HG02970 (cell line): ENCODE measurements around the gene LILRA6.
A peak's percentile ranks its signal among the peaks of the same experiment; 100 is the strongest.

Source experiments
- ATAC-seq: cut with Tn5 transposase; IDR thresholded peaks from one replicate; pipeline ENCODE4 v1.9.1; 2021; ENCODE audit warnings: mild to moderate bottlenecking, moderate library complexity, moderate number of reproducible peaks; ENCODE audit not compliant: unreplicated experiment, low FRiP score

LILRA6 gene

DNA sequence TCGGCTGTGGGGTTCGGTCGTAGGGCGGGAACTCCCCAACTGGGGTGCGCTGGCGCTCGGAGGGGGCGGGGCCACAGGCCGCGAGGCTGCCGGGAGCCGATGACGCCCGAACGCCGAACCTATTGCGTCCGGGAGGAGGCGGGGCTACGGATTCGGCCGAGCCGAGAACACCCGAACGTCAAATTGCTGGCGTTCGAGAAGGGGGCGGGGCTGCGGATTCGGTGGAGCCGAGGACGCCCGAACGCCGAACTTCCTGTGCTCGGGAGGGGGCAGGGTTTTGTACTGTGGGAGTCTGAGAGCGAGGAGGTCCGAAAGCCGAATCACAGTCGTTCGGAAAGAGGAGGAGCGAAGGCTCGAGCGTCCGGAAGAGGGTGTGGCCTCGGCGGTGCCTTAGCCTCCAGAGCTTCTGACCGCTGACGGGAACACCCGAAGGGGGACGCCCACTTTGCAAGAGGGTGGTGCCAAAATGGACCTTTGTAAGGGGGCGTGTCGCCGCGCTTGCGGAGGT, 52.0 kb downstream of the LILRA6 start:
- ATAC-seq: peak; percentile 47

DNA sequence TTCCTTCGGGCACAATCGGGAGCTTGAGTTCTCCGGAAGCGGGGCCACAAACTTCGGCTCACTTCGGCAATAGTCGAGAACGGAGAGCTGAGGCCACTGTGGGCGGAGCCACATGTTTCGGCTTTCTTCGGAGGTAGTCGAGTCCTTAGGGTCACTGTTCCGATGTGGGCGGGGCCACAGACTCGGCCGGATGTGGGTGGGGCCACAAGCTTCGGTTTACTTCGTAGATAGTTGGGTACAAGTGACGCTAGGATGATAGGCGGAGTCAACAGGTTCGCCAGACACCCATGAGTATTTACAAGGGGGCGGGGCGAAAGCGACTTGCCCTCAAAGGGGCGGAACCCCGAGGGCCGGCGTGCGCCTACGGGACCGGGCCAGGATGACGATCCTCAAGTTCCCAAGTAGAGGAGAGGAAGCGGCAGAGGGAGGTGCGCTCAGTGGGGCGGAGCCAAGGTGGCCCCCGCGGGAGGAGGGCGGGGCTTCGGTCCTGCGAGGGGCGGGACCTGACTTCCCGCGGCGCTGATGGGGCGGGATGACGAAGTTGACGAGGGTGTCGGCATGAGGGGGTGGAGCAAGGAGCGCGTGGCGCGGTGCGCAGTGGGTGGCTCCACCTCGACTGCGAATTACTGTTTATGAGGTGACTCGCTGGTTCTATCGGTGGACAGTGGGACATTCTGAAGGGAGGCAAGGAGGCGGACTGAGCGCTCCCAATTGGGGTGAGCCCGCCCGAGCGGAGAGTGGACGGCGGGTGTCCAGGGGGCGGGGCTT, 52.7 kb downstream of the LILRA6 start:
- ATAC-seq: peak; percentile 47

DNA sequence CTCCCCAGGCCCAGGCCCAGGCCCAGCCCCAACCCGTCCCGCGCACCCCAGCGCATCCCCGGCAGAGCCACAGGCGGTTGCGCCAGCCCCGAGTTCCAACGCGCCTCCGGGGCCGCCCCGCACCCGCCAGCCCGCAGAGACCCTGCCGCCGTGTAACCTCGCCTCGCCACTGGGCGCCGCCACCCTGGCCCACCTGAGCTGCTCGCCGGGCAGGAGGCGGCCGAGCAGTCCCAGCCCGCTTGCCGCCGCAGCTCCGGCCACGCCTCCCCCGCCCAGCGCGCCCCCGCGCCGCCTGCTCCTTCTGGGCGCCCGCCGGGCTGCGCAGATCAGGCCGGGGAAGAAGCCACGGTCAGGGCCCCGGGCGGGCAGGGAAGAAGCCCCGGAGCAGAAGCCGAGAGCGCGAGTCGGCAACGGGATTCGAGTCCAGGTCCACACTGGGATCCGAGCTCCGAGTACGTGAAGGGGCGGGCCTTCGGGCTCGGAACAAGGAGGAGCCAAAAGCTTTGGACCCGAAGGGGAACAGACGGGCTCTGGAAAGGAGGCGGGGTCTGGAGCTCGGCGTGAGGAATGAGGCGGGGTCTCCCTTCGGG, 53.4 kb downstream of the LILRA6 start, which contains the start of gene MBOAT7:
Gene MBOAT7 (minus strand): TSS at position 436 of the 590 bp plus-strand sequence. CDS start 1,072 bp downstream, outside the sequence.
- ATAC-seq: peak; percentile 11

DNA sequence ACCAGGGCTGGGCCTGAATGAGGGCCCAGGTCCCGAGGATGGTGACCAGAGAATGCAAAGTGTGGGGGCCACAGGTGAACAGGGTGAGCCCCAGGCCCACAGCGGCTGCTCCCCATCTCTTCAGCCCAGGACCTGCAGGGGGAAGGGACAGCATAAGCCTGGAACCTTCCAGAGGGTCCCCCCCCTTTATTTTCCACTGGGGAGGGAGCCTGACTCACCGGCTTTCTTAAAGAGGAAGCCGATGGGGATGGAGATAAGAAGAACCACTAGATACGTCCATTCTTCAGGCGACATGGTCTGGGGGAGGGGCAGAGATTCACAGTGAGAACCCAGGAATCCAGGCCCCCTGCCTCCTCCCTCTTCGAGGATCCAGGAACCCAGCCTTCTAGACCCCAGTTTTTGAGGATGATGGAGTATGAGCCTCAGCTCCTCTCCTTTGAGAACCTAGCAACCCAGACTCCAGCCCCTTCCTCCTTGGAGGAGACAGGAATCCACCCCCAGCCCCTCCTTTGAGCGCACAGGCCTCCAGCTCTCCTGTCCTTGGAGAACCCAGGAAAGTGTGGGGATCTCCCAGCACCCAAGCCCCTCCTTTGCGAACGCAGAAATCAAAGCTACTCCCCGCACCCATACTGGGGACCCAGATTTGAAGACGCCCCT, 54.2 kb downstream of the LILRA6 start:
- no peak for ATAC-seq

DNA sequence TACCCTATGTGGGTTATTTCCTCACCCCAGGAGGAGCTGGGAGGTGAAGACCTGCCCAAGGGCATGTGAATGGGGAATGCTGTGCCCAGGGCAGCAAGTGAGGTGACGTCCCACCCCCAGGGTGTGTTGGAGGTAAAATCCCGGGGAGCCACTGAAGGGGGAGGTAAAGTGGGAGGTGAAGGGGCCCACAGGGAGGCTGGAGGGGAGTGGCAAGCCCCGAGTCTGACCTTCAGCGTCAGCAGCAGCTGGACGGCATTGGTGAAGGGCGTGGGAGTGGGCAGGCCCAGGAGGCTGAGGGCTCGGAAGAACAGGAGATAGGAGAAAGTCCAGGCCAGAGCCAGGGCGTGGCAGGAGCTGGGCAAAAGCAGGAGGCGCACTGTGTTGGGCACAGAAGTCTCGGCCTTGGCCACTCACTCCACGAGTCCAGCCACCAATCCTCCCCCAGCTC, 55.6 kb downstream of the LILRA6 start:
- no peak for ATAC-seq
